GM18951 (cell line): ENCODE measurements around the gene CDKN2B.

ENCODE experiments used
- POLR2A ChIP-seq: IDR thresholded peaks from 4 replicates; pipeline ENCODE4 v1.6.1; 2011; ENCODE audit warnings: mild to moderate bottlenecking; ENCODE audit not compliant: insufficient read length, insufficient read depth; ENCODE audit errors: extremely low read depth
- in situ Hi-C: fragments of 300-500 bp; cut with MboI; formaldehyde crosslinking; loops from one replicate; pipeline ENCODE4 v1.12.0; 2022; ENCODE audit warnings: low sequenced_read_pairs, mixed read lengths, inconsistent platforms; ENCODE audit not compliant: unreplicated experiment

CDKN2B gene

GRCh38 chr9:22043928-22044327 lies 34.8 kb upstream of the CDKN2B start:
- no peak for TF ChIP-seq POLR2A
- in situ Hi-C loops, result no loop called here

GRCh38 chr9:22041775-22042174 lies 32.7 kb upstream of the CDKN2B start:
- in situ Hi-C loops, result no loop called here
- TF ChIP-seq POLR2A, result no peak

- in situ Hi-C loops, result no loop called here
- TF ChIP-seq POLR2A, result no peak
These were observed 32.2 kb upstream of the CDKN2B start for GRCh38 chr9:22041344-22041743.

- no peak for TF ChIP-seq POLR2A
- in situ Hi-C loops, result no loop called here
These were observed 31.7 kb upstream of the CDKN2B start for GRCh38 chr9:22040760-22041159.

GRCh38 chr9:22039258-22039657 lies 30.2 kb upstream of the CDKN2B start:
- TF ChIP-seq POLR2A, result no peak
- in situ Hi-C loops, result no loop called here

GRCh38 chr9:22037954-22038690 lies 29.0 kb upstream of the CDKN2B start:
- in situ Hi-C loops, result no loop called here
- TF ChIP-seq POLR2A, result no peak

GRCh38 chr9:22036866-22037626 lies 27.9 kb upstream of the CDKN2B start:
- TF ChIP-seq POLR2A, result no peak
- in situ Hi-C loops, result no loop called here

- in situ Hi-C loops, result no loop called here
- TF ChIP-seq POLR2A, result no peak
These were observed 26.5 kb upstream of the CDKN2B start for GRCh38 chr9:22035591-22036011.

- in situ Hi-C loops, result no loop called here
- TF ChIP-seq POLR2A, result no peak
These were observed 24.0 kb upstream of the CDKN2B start for GRCh38 chr9:22033012-22033630.

GRCh38 chr9:22031655-22032411 lies 22.7 kb upstream of the CDKN2B start:
- TF ChIP-seq POLR2A, result no peak
- in situ Hi-C loops, result no loop called here

GRCh38 chr9:22030101-22030598 lies 21.0 kb upstream of the CDKN2B start:
- no peak for TF ChIP-seq POLR2A
- in situ Hi-C loops, result no loop called here

GRCh38 chr9:22029231-22029630 lies 20.1 kb upstream of the CDKN2B start:
- no peak for TF ChIP-seq POLR2A
- in situ Hi-C loops, result loop anchor here (10.0 kb wide), 1 partner anchor 214 kb away; no protein-coding TSS in a partner anchor

GRCh38 chr9:22028394-22028793 lies 19.3 kb upstream of the CDKN2B start:
- in situ Hi-C loops, result loop anchor here (10.0 kb wide), 1 partner anchor 214 kb away; no protein-coding TSS in a partner anchor
- TF ChIP-seq POLR2A, result no peak

GRCh38 chr9:22026696-22027095 lies 17.6 kb upstream of the CDKN2B start:
- in situ Hi-C loops, result loop anchor here (10.0 kb wide), 1 partner anchor 212 kb away; no protein-coding TSS in a partner anchor
- no peak for TF ChIP-seq POLR2A
